Measurements from ENCODE around the gene FRMD4A.

Gene FRMD4A

DNA sequence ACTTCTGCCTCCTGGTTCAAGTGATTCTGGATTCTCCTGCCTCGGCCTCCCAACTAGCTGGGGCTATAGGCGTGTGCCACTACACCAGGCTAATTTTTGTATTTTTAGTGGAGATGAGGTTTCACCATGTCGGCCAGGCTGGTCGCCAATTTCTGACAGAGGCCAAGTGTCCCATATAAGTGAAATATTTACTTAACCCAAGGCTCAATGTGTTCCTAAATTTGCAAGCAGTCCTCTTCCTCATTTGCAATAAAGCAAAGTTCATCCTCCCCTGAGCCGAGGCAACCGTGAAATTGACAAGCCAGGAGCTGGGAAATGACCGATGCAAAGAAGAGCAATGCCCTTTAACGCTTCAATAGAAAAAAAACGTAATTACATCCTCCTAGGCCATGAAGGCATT, 347.7 kb downstream of the FRMD4A start:
- no peaks in the 10 kb centered on the region for H3K27me3 ChIP-seq
- DNase-seq = no peak
- no peak overlapping the region for H3K4me3 ChIP-seq (ENCODE audit: low read depth, low read length)
- TF ChIP-seq CTCF (IDR thresholded peaks at IDR 0.05; ENCODE audit: low read depth, low read length) = no peak
- no peaks in the 10 kb centered on the region for H3K36me3 ChIP-seq
- H3K9me3 ChIP-seq = no peaks in the 10 kb centered on the region
- no peaks in the 10 kb centered on the region for H3K4me1 ChIP-seq

- Histone ChIP-seq H3K9me3 (no peaks in the 10 kb centered on the region), H3K4me1 (no peaks in the 10 kb centered on the region), H3K27me3 (no peaks in the 10 kb centered on the region), H3K4me3 (ENCODE audit: low read depth, low read length) (no peak overlapping the region), H3K36me3 (no peaks in the 10 kb centered on the region)
- TF ChIP-seq CTCF (IDR thresholded peaks at IDR 0.05; ENCODE audit: low read depth, low read length) = no peak
- DNase-seq = no peak
Measured at GRCh38 chr10:13978533-13979115, 352.1 kb downstream of the FRMD4A start.

GRCh38 chr10:13977861-13978532, 352.7 kb downstream of the FRMD4A start:
- Histone ChIP-seq H3K4me3 (ENCODE audit: low read depth, low read length) (no peak overlapping the region), H3K27me3 (no peaks in the 10 kb centered on the region), H3K4me1 (no peaks in the 10 kb centered on the region), H3K9me3 (no peaks in the 10 kb centered on the region), H3K36me3 (no peaks in the 10 kb centered on the region)
- no peak for DNase-seq
- no peak for TF ChIP-seq CTCF (IDR thresholded peaks at IDR 0.05; ENCODE audit: low read depth, low read length)

GRCh38 chr10:13973742-13974141, 357.0 kb downstream of the FRMD4A start:
- no peaks in the 10 kb centered on the region for H3K4me1 ChIP-seq
- H3K9me3 ChIP-seq = no peaks in the 10 kb centered on the region
- no peak for DNase-seq
- no peak for TF ChIP-seq CTCF (IDR thresholded peaks at IDR 0.05; ENCODE audit: low read depth, low read length)
- H3K27me3 ChIP-seq = no peaks in the 10 kb centered on the region
- H3K4me3 ChIP-seq (ENCODE audit: low read depth, low read length) = no peak overlapping the region
- H3K36me3 ChIP-seq = no peaks in the 10 kb centered on the region

- Histone ChIP-seq H3K9me3 (no peaks in the 10 kb centered on the region), H3K27me3 (no peaks in the 10 kb centered on the region), H3K36me3 (no peaks in the 10 kb centered on the region), H3K4me3 (ENCODE audit: low read depth, low read length) (no peak overlapping the region), H3K4me1 (no peaks in the 10 kb centered on the region)
- no peak for DNase-seq
- TF ChIP-seq CTCF (IDR thresholded peaks at IDR 0.05; ENCODE audit: low read depth, low read length) = no peak
Measured at GRCh38 chr10:13972609-13973008, 358.1 kb downstream of the FRMD4A start.

Data from BE2C (cell line).